Naive thymus-derived CD8-positive, alpha-beta T cell (primary cell): Measurements from ENCODE around the gene DIP2A. TPM values are rescaled to one million over a fixed set of nuclear protein-coding genes. Genes with fewer than 3 reads are reported as not detected.
A peak's percentile ranks its signal among the peaks of the same experiment; 100 is the strongest.

ENCODE experiments used
- ATAC-seq, 2 donors: fragments of 150-1000 bp; cut with Tn5 transposase in 1 of 2; sonication (Bioruptor Pico), chemical (Tn5 transposase) in 1 of 2; 1 replicate in 1 of 2; 2 replicates in 1 of 2; pipeline ENCODE4 v1.10.0; 2021; ENCODE audit warnings: mild to moderate bottlenecking in 2 of 2, moderate library complexity in 2 of 2
- POLR2A ChIA-PET: fragments of 350-600 bp; sonication (Branson Sonifier 250); formaldehyde crosslinking; loops from one replicate; lab custom pipeline; 2021; ENCODE audit warnings: antibody characterized with exemption; lab: Charles Lee
- DNase-seq, 10 donors: peaks; one replicate each; pipeline versions ENCODE4 v3.0.0 to v3.0.0-alpha.2; 2020 to 2022
- H3K27ac Mint-ChIP-seq, 10 donors: one replicate each; pipeline ENCODE4 v1.8.0; 2020 to 2022; ENCODE audit warnings: mild to moderate bottlenecking in 10 of 10, mixed read lengths in 10 of 10, moderate library complexity in 4 of 10, inconsistent platforms in 1 of 10
- H3K27me3 Mint-ChIP-seq, 5 donors: one replicate each; pipeline ENCODE4 v1.8.0; 2021 to 2022; ENCODE audit warnings: mixed read lengths in 5 of 5
- H3K36me3 Mint-ChIP-seq, 3 donors: one replicate each; pipeline ENCODE4 v1.8.0; 2020 to 2022; ENCODE audit warnings: mixed read lengths in 3 of 3, mild to moderate bottlenecking in 2 of 3, inconsistent platforms in 1 of 3
- H3K4me1 Mint-ChIP-seq, 4 donors: one replicate each; pipeline ENCODE4 v1.8.0; 2021 to 2022; ENCODE audit warnings: mixed read lengths in 4 of 4
- H3K4me3 Mint-ChIP-seq, 10 donors: one replicate each; pipeline ENCODE4 v1.8.0; 2020 to 2022; ENCODE audit warnings: mild to moderate bottlenecking in 10 of 10, mixed read lengths in 10 of 10, moderate library complexity in 6 of 10, inconsistent platforms in 1 of 10
- H3K9me3 Mint-ChIP-seq, 9 donors: one replicate each; pipeline ENCODE4 v1.8.0; 2020 to 2022; ENCODE audit warnings: mixed read lengths in 9 of 9, mild to moderate bottlenecking in 3 of 9, inconsistent platforms in 1 of 9, moderate library complexity in 1 of 9
- polyA plus RNA-seq, 3 donors: library from polyadenylated mRNA; unstranded; fragments of 300-500 nt; fragmentation: Illumina TruSeq; gene quantifications; one replicate each; pipeline ENCODE4 v1.2.3, GENCODE V29; 2021
- total RNA-seq, 8 experiments: library from RNA in 2 of 8; stranded (reverse) in 2 of 8; gene quantifications; one replicate each; pipeline ENCODE4 v1.2.3 and lab custom pipeline; 2021 to 2026

Gene DIP2A
- total and polyA plus RNA-seq, 5 experiments from 2014 or later, result 26.8 to 163 (median 33.6) TPM

GRCh38 chr21:46468108-46468774 lies 9.6 kb downstream of the DIP2A start:
- H3K4me3 Mint-ChIP-seq, result peak overlapping the region in 2 of 10 donors; percentile 2 to 18
- no peak for ATAC-seq
- H3K9me3 Mint-ChIP-seq, result no peaks in the 10 kb centered on the region
- peak overlapping the region in 7 of 10 donors; percentile 45 to 81 (median 57) for H3K27ac Mint-ChIP-seq
- POLR2A ChIA-PET, result no interaction called here
- H3K36me3 Mint-ChIP-seq, result peaks cover 0 to 41% (median 10%) of the 10 kb centered on the region in 3 donors
- DNase-seq, result no peak
- H3K27me3 Mint-ChIP-seq, result no peaks in the 10 kb centered on the region
- peaks cover 11 to 77% (median 45%) of the 10 kb centered on the region in 4 donors for H3K4me1 Mint-ChIP-seq

- H3K9me3 Mint-ChIP-seq, result no peaks in the 10 kb centered on the region
- no peak overlapping the region for H3K4me3 Mint-ChIP-seq
- POLR2A ChIA-PET, result interaction anchor here (0.5 kb wide), 1 partner anchor 129 kb away, joined by 4 read pairs; no protein-coding TSS in a partner anchor
- peak overlapping the region in 6 of 10 donors; percentile 5 to 83 (median 77) for H3K27ac Mint-ChIP-seq
- ATAC-seq (no peak), DNase-seq (no peak)
- H3K36me3 Mint-ChIP-seq, result peaks cover 0 to 34% (median 13%) of the 10 kb centered on the region in 3 donors
- no peaks in the 10 kb centered on the region for H3K27me3 Mint-ChIP-seq
- peaks cover 17 to 74% (median 50%) of the 10 kb centered on the region in 4 donors for H3K4me1 Mint-ChIP-seq
These were observed 10.6 kb downstream of the DIP2A start for GRCh38 chr21:46469275-46469674.

- ATAC-seq, result no peak
These were observed 12.8 kb downstream of the DIP2A start for GRCh38 chr21:46471514-46471913.

GRCh38 chr21:46472246-46472645 lies 13.6 kb downstream of the DIP2A start:
- Mint-ChIP-seq H3K36me3 (peaks cover 0 to 31% (median 22%) of the 10 kb centered on the region in 3 donors), H3K4me3 (peak overlapping the region in 6 of 10 donors; percentile 6 to 52 (median 44)), H3K27ac (peak overlapping the region; percentile 12 to 86 (median 71)), H3K4me1 (peaks cover 26 to 80% (median 63%) of the 10 kb centered on the region in 4 donors), H3K27me3 (no peaks in the 10 kb centered on the region), H3K9me3 (no peaks in the 10 kb centered on the region)
- POLR2A ChIA-PET, result interaction anchor here (0.6 to 1.8 kb wide), 4 partner anchors 13 to 79 kb away, joined by 3 to 5 read pairs (median 4); no protein-coding TSS in a partner anchor
- peak; percentile 38 to 49 for ATAC-seq
- DNase-seq, result no peak

More at GRCh38 chr21:46471514-46471913, 12.8 kb downstream of the DIP2A start:
- Mint-ChIP-seq H3K36me3 (peaks cover 0 to 27% (median 17%) of the 10 kb centered on the region in 3 donors), H3K9me3 (no peaks in the 10 kb centered on the region), H3K4me3 (peak overlapping the region in 2 of 10 donors; percentile 20 to 21), H3K4me1 (peaks cover 24 to 76% (median 59%) of the 10 kb centered on the region in 4 donors), H3K27ac (peak overlapping the region in 9 of 10 donors; percentile 40 to 86 (median 73)), H3K27me3 (no peaks in the 10 kb centered on the region)
- no peak for DNase-seq
- POLR2A ChIA-PET, result interaction anchor here (0.6 to 1.8 kb wide), 3 partner anchors 12 to 79 kb away, joined by 3 to 5 read pairs (median 4); no protein-coding TSS in a partner anchor

GRCh38 chr21:46474382-46474781 lies 15.7 kb downstream of the DIP2A start:
- H3K4me1 Mint-ChIP-seq, result peaks cover 26 to 82% (median 61%) of the 10 kb centered on the region in 4 donors
- H3K9me3 Mint-ChIP-seq, result no peaks in the 10 kb centered on the region
- POLR2A ChIA-PET, result no interaction called here
- peak overlapping the region; percentile 30 to 87 (median 50) for H3K27ac Mint-ChIP-seq
- ATAC-seq, result no peak
- H3K4me3 Mint-ChIP-seq, result peak overlapping the region in 4 of 10 donors; percentile 2 to 30 (median 10)
- no peaks in the 10 kb centered on the region for H3K27me3 Mint-ChIP-seq
- H3K36me3 Mint-ChIP-seq, result peaks cover 0 to 40% (median 25%) of the 10 kb centered on the region in 3 donors
- no peak for DNase-seq

GRCh38 chr21:46475296-46475695 lies 16.6 kb downstream of the DIP2A start:
- Mint-ChIP-seq H3K4me1 (peaks cover 26 to 82% (median 64%) of the 10 kb centered on the region in 4 donors), H3K36me3 (peaks cover 0 to 41% (median 25%) of the 10 kb centered on the region in 3 donors), H3K27ac (peak overlapping the region in 4 of 10 donors; percentile 6 to 52 (median 16)), H3K27me3 (no peaks in the 10 kb centered on the region), H3K9me3 (no peaks in the 10 kb centered on the region), H3K4me3 (no peak overlapping the region)
- DNase-seq (no peak), ATAC-seq (no peak)
- POLR2A ChIA-PET, result no interaction called here

- no peak for DNase-seq
- peak overlapping the region in 4 of 10 donors; percentile 28 to 83 (median 48) for H3K27ac Mint-ChIP-seq
- no peaks in the 10 kb centered on the region for H3K27me3 Mint-ChIP-seq
- H3K4me3 Mint-ChIP-seq, result no peak overlapping the region
- peaks cover 0 to 53% (median 25%) of the 10 kb centered on the region in 3 donors for H3K36me3 Mint-ChIP-seq
- no peaks in the 10 kb centered on the region for H3K9me3 Mint-ChIP-seq
- POLR2A ChIA-PET, result no interaction called here
- peaks cover 28 to 80% (median 58%) of the 10 kb centered on the region in 4 donors for H3K4me1 Mint-ChIP-seq
- no peak for ATAC-seq
These were observed 19.1 kb downstream of the DIP2A start for GRCh38 chr21:46477765-46478164.

GRCh38 chr21:46478910-46479309 lies 20.2 kb downstream of the DIP2A start:
- H3K9me3 Mint-ChIP-seq, result no peaks in the 10 kb centered on the region
- peaks cover 29 to 84% (median 62%) of the 10 kb centered on the region in 4 donors for H3K4me1 Mint-ChIP-seq
- DNase-seq (no peak), ATAC-seq (no peak)
- peak overlapping the region in 5 of 10 donors; percentile 29 to 78 (median 62) for H3K27ac Mint-ChIP-seq
- H3K4me3 Mint-ChIP-seq, result no peak overlapping the region
- H3K36me3 Mint-ChIP-seq, result peaks cover 0 to 52% (median 23%) of the 10 kb centered on the region in 3 donors
- H3K27me3 Mint-ChIP-seq, result no peaks in the 10 kb centered on the region
- POLR2A ChIA-PET, result no interaction called here

- H3K4me1 Mint-ChIP-seq, result peaks cover 23 to 82% (median 57%) of the 10 kb centered on the region in 4 donors
- H3K9me3 Mint-ChIP-seq, result no peaks in the 10 kb centered on the region
- POLR2A ChIA-PET, result no interaction called here
- peaks cover 0 to 54% (median 24%) of the 10 kb centered on the region in 3 donors for H3K36me3 Mint-ChIP-seq
- no peaks in the 10 kb centered on the region for H3K27me3 Mint-ChIP-seq
- no peak overlapping the region for H3K4me3 Mint-ChIP-seq
- H3K27ac Mint-ChIP-seq, result peak overlapping the region in 7 of 10 donors; percentile 15 to 71 (median 37)
- ATAC-seq (no peak), DNase-seq (no peak)
These were observed 21.8 kb downstream of the DIP2A start for GRCh38 chr21:46480466-46480865.

GRCh38 chr21:46482225-46482845 lies 23.6 kb downstream of the DIP2A start:
- Mint-ChIP-seq H3K27me3 (no peaks in the 10 kb centered on the region), H3K36me3 (peaks cover 0 to 58% (median 16%) of the 10 kb centered on the region in 3 donors), H3K4me3 (peak overlapping the region in 1 of 10 donors; percentile 30), H3K9me3 (no peaks in the 10 kb centered on the region), H3K27ac (peak overlapping the region in 8 of 10 donors; percentile 22 to 71 (median 60)), H3K4me1 (peaks cover 18 to 77% (median 52%) of the 10 kb centered on the region in 4 donors)
- no peak for ATAC-seq
- POLR2A ChIA-PET, result no interaction called here
- no peak for DNase-seq

GRCh38 chr21:46482846-46483231 lies 24.1 kb downstream of the DIP2A start:
- DNase-seq (no peak), ATAC-seq (no peak)
- Mint-ChIP-seq H3K27ac (peak overlapping the region in 9 of 10 donors; percentile 46 to 84 (median 63)), H3K9me3 (no peaks in the 10 kb centered on the region), H3K36me3 (peaks cover 0 to 57% (median 14%) of the 10 kb centered on the region in 3 donors), H3K4me1 (peaks cover 18 to 77% (median 52%) of the 10 kb centered on the region in 4 donors), H3K4me3 (peak overlapping the region in 2 of 10 donors; percentile 28 to 53), H3K27me3 (no peaks in the 10 kb centered on the region)
- POLR2A ChIA-PET, result no interaction called here
